HUDEP-2 (cell line): Measurements from ENCODE around the gene TMEM44.

Experiments used
- DNase-seq, 76 experiments: peaks; one replicate each; lab custom pipeline; 2025; ENCODE audit not compliant: unreplicated experiment in 76 of 76; lab: John Stamatoyannopoulos, UW

The TMEM44 gene

GRCh38 chr3:194584866-194585265, 48.4 kb downstream of the TMEM44 start:
- DNase-seq = no peak

GRCh38 chr3:194584320-194584776, 48.9 kb downstream of the TMEM44 start:
- DNase-seq = peak in 1 of 76 experiments; percentile 44

GRCh38 chr3:194582196-194582905, 50.9 kb downstream of the TMEM44 start:
- no peak for DNase-seq

- no peak for DNase-seq
Measured at GRCh38 chr3:194579091-194579606, 54.1 kb downstream of the TMEM44 start.

GRCh38 chr3:194577986-194578905, 55.0 kb downstream of the TMEM44 start:
- DNase-seq = peak in 13 of 76 experiments; percentile 4 to 50 (median 14)

- DNase-seq = peak in 12 of 76 experiments; percentile 1 to 37 (median 18)
Measured at GRCh38 chr3:194575484-194576210, 57.6 kb downstream of the TMEM44 start.

GRCh38 chr3:194574639-194575483, 58.4 kb downstream of the TMEM44 start:
- peak in 43 of 76 experiments; percentile 2 to 54 (median 29) for DNase-seq

GRCh38 chr3:194573680-194574437, 59.4 kb downstream of the TMEM44 start:
- peak in 47 of 76 experiments; percentile 3 to 66 (median 25) for DNase-seq

GRCh38 chr3:194572944-194573491, 60.2 kb downstream of the TMEM44 start:
- DNase-seq = no peak

- peak in 68 of 76 experiments; percentile 8 to 85 (median 53) for DNase-seq
Measured at GRCh38 chr3:194572143-194572789, 61.0 kb downstream of the TMEM44 start.

- DNase-seq = no peak
Measured at GRCh38 chr3:194571491-194572142, 61.6 kb downstream of the TMEM44 start.

- no peak for DNase-seq
Measured at GRCh38 chr3:194570898-194571297, 62.3 kb downstream of the TMEM44 start.

GRCh38 chr3:194570235-194570634, 63.0 kb downstream of the TMEM44 start:
- DNase-seq = peak in 1 of 76 experiments; percentile 2

GRCh38 chr3:194569252-194569651, 64.0 kb downstream of the TMEM44 start:
- DNase-seq = no peak

- DNase-seq = no peak
Measured at GRCh38 chr3:194565597-194566190, 67.5 kb downstream of the TMEM44 start.

- no peak for DNase-seq
Measured at GRCh38 chr3:194562986-194563385, 70.2 kb downstream of the TMEM44 start.

GRCh38 chr3:194561306-194561974, 71.8 kb downstream of the TMEM44 start:
- no peak for DNase-seq
